BE2C (cell line): ENCODE results near the gene MPND.
A peak's percentile ranks its signal among the peaks of the same experiment; 100 is the strongest.

ENCODE experiments used
- DNase-seq: peaks from one replicate; pipeline ENCODE4 v3.0.0-alpha.2; 2020
- H3K27me3 ChIP-seq: fragments of 250-450 bp; sonication (Bioruptor Pico); 2 replicates; pipeline ENCODE4 v1.5.1; 2020; ENCODE audit warnings: mild to moderate bottlenecking
- H3K36me3 ChIP-seq: fragments of 250-450 bp; sonication (Bioruptor Pico); 2 replicates; pipeline ENCODE4 v1.5.1; 2020; ENCODE audit warnings: mild to moderate bottlenecking
- H3K4me1 ChIP-seq: fragments of 250-450 bp; sonication (Bioruptor Pico); 2 replicates; pipeline ENCODE4 v1.5.1; 2020
- H3K4me3 ChIP-seq: 2 replicates; pipeline ENCODE4 v1.5.1; 2011; ENCODE audit warnings: low read depth, low read length
- H3K9me3 ChIP-seq: fragments of 250-450 bp; sonication (Bioruptor Pico); 2 replicates; pipeline ENCODE4 v1.5.1; 2020
- TF ChIP-seq, protein P1 (sequence below): IDR thresholded peaks from 2 replicates; pipeline ENCODE4 v1.5.1; 2012; ENCODE audit warnings: mild to moderate bottlenecking, low read depth, low read length

Gene MPND

DNA sequence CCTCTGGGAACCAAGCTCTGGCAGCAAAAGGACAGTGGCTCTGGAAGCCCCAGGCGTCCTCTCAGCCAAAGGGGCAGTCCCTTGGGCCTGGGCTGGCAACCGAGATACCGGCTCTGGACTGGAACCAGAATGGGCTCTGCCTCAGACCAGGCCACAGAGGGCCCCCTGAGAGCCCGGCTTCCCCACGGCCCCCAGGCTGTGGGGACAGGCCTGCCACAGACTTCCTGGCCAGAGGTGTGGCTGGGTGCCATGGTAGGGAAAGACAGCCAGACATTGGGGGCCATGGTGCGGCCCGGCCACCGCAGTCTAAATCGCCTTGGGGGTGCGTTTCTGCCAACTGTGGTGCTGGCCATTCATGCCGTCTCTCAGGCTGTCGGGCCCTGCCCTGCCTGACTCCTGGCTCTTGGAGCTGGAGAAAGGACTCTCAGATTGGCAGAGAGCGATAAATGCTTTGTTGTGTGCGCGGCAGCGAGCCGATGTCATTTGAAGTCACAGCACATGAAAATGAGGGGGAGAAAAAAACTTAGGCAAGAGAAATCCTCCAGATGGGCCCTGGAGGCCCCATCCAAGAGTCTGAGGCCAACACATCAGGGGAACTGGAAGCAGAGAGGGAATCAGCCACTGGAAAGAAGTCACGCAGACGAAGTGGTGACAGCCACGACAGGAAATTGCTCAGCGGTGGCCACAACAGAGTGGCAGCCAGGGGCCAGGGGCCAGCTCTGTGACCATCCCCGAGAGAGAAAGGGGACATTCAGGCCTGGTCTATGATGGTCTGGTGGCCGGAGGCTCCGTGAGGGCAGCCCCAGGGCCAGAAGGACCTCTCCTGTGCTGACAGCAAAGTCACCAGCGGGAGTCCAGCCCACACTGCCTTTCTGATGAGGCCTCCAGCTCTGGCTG lies 30.5 kb downstream of the MPND start:
- no peaks in the 10 kb centered on the region for H3K27me3 ChIP-seq
- H3K4me1 ChIP-seq: peaks cover 33% of the 10 kb centered on the region
- peak; percentile 81 for DNase-seq
- H3K4me3 ChIP-seq: peak overlapping the region; percentile 6
- TF ChIP-seq, protein P1, sequence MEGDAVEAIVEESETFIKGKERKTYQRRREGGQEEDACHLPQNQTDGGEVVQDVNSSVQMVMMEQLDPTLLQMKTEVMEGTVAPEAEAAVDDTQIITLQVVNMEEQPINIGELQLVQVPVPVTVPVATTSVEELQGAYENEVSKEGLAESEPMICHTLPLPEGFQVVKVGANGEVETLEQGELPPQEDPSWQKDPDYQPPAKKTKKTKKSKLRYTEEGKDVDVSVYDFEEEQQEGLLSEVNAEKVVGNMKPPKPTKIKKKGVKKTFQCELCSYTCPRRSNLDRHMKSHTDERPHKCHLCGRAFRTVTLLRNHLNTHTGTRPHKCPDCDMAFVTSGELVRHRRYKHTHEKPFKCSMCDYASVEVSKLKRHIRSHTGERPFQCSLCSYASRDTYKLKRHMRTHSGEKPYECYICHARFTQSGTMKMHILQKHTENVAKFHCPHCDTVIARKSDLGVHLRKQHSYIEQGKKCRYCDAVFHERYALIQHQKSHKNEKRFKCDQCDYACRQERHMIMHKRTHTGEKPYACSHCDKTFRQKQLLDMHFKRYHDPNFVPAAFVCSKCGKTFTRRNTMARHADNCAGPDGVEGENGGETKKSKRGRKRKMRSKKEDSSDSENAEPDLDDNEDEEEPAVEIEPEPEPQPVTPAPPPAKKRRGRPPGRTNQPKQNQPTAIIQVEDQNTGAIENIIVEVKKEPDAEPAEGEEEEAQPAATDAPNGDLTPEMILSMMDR: no peak
- H3K36me3 ChIP-seq: no peaks in the 10 kb centered on the region; the same call in 1 of the 2 replicates
- H3K9me3 ChIP-seq: no peaks in the 10 kb centered on the region

DNA sequence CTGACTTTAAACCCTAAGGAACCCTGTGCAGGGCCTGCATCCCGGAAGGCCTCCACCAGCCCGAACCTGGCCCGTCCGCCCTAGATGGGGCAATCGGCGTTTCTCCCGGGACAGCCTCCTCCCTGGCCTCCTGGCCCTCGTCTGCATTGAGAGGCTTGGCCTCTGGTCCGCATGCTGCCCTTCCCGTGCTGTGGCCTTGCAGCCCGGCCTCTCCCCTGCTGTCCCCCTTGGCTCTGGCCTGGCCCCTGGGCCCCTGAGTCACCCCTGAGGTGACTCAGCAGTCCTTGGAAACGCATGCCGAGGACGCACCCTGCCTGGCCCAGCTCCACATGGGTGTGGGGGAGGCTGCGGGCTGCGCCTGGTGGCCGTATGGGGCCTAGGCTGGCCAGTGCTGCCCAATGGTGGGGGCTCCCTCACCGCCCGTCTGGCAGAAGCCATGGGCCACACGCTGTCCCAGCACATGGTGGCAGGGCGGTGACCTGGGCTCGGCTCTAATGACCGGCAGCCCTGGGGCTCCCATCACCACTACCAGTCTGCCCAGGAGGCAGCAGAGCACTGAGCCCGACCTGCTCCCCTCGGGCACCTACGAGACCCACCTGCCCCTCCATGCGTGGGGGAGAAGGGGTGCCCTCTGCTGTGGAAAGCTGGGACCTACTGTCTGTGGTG lies 31.3 kb downstream of the MPND start:
- no peaks in the 10 kb centered on the region; the same call in 1 of the 2 replicates for H3K36me3 ChIP-seq
- H3K4me3 ChIP-seq: no peak overlapping the region
- no peaks in the 10 kb centered on the region for H3K9me3 ChIP-seq
- TF ChIP-seq, protein P1: no peak
- H3K4me1 ChIP-seq: peaks cover 33% of the 10 kb centered on the region
- H3K27me3 ChIP-seq: no peaks in the 10 kb centered on the region
- peak; percentile 61 for DNase-seq

DNA sequence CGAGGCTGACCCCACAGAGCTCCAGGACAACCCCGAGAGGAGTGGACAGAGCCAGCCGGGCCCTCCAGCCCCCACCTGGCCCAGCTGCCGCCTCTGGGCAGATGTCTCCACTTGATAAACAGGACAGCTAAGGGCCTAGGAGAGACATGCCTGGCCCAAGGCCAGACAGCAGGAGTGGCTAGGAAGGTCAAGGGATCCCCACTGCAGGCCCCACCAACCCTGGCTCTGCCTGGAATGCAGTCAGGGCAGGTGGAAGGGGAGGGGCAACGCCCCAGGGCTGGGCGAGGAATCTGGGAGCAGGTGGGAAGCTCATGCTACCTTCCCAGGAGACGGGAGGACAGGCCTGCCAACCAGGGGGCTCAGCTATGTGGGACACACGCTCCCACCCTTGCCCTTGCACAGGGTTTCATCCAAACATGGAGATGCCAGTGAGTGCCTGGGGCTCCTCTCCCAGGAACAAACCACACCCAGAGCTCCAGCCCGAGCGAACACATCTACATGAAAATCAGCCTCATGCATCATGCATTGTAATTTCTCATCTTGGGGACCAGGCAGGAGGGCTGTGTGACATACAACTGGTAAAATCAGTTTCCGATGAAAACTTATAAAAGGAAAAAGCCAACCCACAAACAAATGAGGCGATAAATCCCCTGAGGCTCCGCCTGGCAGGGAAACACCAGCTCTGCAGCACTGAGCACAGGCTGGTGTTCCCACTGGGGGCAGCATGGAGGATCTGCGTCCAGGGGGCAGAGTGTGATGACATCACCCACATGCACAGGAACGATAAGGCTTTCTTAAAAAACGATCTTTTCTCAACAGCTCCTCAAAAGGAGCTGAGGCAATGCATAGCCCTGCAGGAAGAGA lies 32.0 kb downstream of the MPND start:
- H3K4me3 ChIP-seq: 0 out of 2 replicates have a peak overlapping the region, but pooled peaks have one; percentile 12
- TF ChIP-seq, protein P1: peak; percentile 63
- peak; percentile 81 for DNase-seq
- H3K9me3 ChIP-seq: no peaks in the 10 kb centered on the region
- no peaks in the 10 kb centered on the region; the same call in 1 of the 2 replicates for H3K36me3 ChIP-seq
- H3K27me3 ChIP-seq: no peaks in the 10 kb centered on the region
- H3K4me1 ChIP-seq: peaks cover 33% of the 10 kb centered on the region

- Histone ChIP-seq H3K36me3 (no peaks in the 10 kb centered on the region; the same call in 1 of the 2 replicates), H3K4me3 (0 out of 2 replicates have a peak overlapping the region, but pooled peaks have one; percentile 7), H3K27me3 (no peaks in the 10 kb centered on the region), H3K9me3 (no peaks in the 10 kb centered on the region), H3K4me1 (peaks cover 33% of the 10 kb centered on the region)
- TF ChIP-seq, protein P1: no peak
- DNase-seq: no peak
Measured at GRCh38 chr19:4376028-4376670, 32.8 kb downstream of the MPND start.

DNA sequence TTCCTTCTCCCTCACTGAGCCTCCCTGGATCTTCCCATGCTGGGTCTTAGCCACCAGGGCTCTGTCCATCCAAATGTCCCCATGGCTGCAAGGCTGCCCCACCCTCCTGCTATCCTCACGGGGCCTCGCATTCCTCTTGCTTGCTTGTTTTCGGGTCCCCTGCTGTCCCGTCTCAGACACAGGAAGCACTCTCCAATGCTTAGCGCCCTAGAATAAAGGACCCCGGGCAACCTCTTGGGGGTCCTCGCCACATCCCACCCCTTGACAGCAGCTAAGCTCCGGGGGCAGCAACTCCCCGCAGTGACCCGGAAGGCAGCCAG lies 33.3 kb downstream of the MPND start:
- H3K4me3 ChIP-seq: no peak overlapping the region
- TF ChIP-seq, protein P1: no peak
- H3K4me1 ChIP-seq: peaks cover 33% of the 10 kb centered on the region
- no peaks in the 10 kb centered on the region for H3K9me3 ChIP-seq
- H3K36me3 ChIP-seq: no peaks in the 10 kb centered on the region; the same call in 1 of the 2 replicates
- DNase-seq: no peak
- H3K27me3 ChIP-seq: no peaks in the 10 kb centered on the region
